Right lobe of liver (tissue), 4 donors: ENCODE measurements around the gene ACOT11.

Experiments
- POLR2A ChIP-seq: fragments of 450-650 bp; IDR thresholded peaks from one replicate; pipeline ENCODE4 v1.6.1; 2017; ENCODE audit warnings: antibody characterized with exemption, mild to moderate bottlenecking
- TF ChIP-seq, protein P1 (sequence below), 4 donors: fragments of 200-600 bp in 3 of 4; fragments of 450-650 bp in 1 of 4; IDR thresholded peaks; one replicate each; pipeline versions ENCODE4 v1.5.1 to v1.8.0; 2016 to 2022; ENCODE audit warnings: antibody characterized with exemption in 4 of 4, mild to moderate bottlenecking in 2 of 4
- donor health status: DM: no; HTN: no; CAD: no.
- donor health status: DM: no; HTN: no; CAD: no.
- donor health status: DM: no; HTN: yes; CAD: no.

DNA sequence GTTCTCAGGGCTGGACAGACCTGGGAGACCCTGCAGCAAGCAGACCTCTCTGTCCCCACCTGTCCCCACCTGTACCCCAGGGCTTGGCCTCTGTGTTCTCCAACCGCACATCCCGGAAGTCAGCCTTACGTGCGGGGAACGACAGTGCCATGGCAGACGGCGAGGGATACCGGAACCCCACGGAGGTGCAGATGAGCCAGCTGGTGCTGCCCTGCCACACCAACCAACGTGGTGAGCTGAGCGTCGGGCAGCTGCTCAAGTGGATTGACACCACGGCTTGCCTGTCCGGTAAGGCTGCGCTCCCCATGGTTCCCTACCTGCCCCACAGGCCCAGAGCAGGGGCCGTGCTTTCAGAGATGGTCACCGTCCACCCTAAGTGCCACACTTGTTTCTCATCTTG is 36.5 kb downstream of the ACOT11 start:
- TF ChIP-seq, protein P1, sequence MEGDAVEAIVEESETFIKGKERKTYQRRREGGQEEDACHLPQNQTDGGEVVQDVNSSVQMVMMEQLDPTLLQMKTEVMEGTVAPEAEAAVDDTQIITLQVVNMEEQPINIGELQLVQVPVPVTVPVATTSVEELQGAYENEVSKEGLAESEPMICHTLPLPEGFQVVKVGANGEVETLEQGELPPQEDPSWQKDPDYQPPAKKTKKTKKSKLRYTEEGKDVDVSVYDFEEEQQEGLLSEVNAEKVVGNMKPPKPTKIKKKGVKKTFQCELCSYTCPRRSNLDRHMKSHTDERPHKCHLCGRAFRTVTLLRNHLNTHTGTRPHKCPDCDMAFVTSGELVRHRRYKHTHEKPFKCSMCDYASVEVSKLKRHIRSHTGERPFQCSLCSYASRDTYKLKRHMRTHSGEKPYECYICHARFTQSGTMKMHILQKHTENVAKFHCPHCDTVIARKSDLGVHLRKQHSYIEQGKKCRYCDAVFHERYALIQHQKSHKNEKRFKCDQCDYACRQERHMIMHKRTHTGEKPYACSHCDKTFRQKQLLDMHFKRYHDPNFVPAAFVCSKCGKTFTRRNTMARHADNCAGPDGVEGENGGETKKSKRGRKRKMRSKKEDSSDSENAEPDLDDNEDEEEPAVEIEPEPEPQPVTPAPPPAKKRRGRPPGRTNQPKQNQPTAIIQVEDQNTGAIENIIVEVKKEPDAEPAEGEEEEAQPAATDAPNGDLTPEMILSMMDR (IDR thresholded peaks at IDR 0.05), result no peak
- TF ChIP-seq POLR2A, result no peak
